Breast epithelium (tissue), 3 donors: ENCODE data around the gene GPR68.

Source experiments
- POLR2A ChIP-seq: fragments of 450-650 bp; IDR thresholded peaks from one replicate; pipeline ENCODE4 v1.6.1; 2016; ENCODE audit warnings: antibody characterized with exemption, mild to moderate bottlenecking, moderate library complexity
- TF ChIP-seq, protein P1 (sequence below), 3 donors: fragments of 450-650 bp; IDR thresholded peaks; one replicate each; pipeline ENCODE4 v1.5.1; 2016 to 2017; ENCODE audit warnings: antibody characterized with exemption in 3 of 3, mild to moderate bottlenecking in 3 of 3, moderate library complexity in 3 of 3

DNA sequence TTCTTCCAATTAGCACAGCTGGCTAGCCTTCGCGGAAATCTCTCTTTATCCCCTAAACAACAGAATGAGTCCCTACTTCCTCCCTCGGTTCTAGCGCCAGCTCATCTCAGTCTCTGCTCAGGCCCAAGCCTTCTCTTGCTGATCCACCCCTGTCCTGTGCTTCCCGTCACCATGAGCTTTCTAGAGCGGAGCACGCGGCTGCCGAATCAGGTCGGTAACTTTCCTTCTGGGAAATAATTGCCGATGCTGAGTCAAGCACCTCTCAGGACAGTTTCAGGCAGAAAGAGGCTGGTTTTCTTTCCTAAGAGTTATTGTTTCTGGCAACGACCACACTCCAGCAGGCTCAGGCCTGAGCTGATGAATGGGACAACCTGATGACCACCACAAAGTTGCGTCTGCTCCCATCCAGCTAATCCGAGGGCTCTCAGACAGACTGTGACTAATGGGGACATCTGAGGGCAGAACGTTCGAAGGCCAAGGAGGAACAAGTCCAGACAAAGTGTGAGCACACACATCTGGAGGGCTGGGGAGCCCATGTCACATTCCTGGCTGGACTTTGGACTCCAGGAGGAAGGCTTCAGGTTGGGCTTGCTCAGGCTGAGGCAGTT, 13.6 kb upstream of the GPR68 start:
- TF ChIP-seq, protein P1, sequence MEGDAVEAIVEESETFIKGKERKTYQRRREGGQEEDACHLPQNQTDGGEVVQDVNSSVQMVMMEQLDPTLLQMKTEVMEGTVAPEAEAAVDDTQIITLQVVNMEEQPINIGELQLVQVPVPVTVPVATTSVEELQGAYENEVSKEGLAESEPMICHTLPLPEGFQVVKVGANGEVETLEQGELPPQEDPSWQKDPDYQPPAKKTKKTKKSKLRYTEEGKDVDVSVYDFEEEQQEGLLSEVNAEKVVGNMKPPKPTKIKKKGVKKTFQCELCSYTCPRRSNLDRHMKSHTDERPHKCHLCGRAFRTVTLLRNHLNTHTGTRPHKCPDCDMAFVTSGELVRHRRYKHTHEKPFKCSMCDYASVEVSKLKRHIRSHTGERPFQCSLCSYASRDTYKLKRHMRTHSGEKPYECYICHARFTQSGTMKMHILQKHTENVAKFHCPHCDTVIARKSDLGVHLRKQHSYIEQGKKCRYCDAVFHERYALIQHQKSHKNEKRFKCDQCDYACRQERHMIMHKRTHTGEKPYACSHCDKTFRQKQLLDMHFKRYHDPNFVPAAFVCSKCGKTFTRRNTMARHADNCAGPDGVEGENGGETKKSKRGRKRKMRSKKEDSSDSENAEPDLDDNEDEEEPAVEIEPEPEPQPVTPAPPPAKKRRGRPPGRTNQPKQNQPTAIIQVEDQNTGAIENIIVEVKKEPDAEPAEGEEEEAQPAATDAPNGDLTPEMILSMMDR (IDR thresholded peaks at IDR 0.05), result no peak
- no peak for TF ChIP-seq POLR2A
